Fibroblast of peridontal ligament (primary cell): ENCODE measurements around the gene PACS2.
A peak's percentile ranks its signal among the peaks of the same experiment; 100 is the strongest.
"Not testable (repeated sequence)": the region's sequence is repeated elsewhere in the genome, so short reads cannot be mapped to it uniquely, and the experiment has no call there.

Experiments used
- DNase-seq: peaks from one replicate; pipeline ENCODE4 v3.0.0-alpha.2; 2010; ENCODE audit errors: extremely low read depth

Gene PACS2

GRCh38 chr14:105315941-105316576 is 1.5 kb downstream of the PACS2 start:
- DNase-seq, result no peak

GRCh38 chr14:105316577-105316941 is 2.0 kb downstream of the PACS2 start:
- DNase-seq, result no peak

- DNase-seq, result no peak
These were observed 2.5 kb downstream of the PACS2 start for GRCh38 chr14:105316968-105317510.

GRCh38 chr14:105317546-105317945 is 3.0 kb downstream of the PACS2 start:
- DNase-seq, result peak; percentile 55

- DNase-seq, result no peak
These were observed 8.4 kb downstream of the PACS2 start for GRCh38 chr14:105322791-105323556.

GRCh38 chr14:105323663-105324062 is 9.1 kb downstream of the PACS2 start:
- no peak for DNase-seq

GRCh38 chr14:105324080-105324778 is 9.7 kb downstream of the PACS2 start:
- no peak for DNase-seq

GRCh38 chr14:105324871-105325270 is 10.3 kb downstream of the PACS2 start:
- no peak for DNase-seq

- DNase-seq, result no peak
These were observed 10.8 kb downstream of the PACS2 start for GRCh38 chr14:105325303-105325702.

GRCh38 chr14:105325716-105326567 is 11.4 kb downstream of the PACS2 start:
- DNase-seq, result no peak

- DNase-seq, result no peak
These were observed 12.0 kb downstream of the PACS2 start for GRCh38 chr14:105326568-105326867.

- DNase-seq, result no peak
These were observed 12.5 kb downstream of the PACS2 start for GRCh38 chr14:105326891-105327694.

GRCh38 chr14:105327695-105328045 is 13.1 kb downstream of the PACS2 start:
- not testable (repeated sequence) for DNase-seq

- DNase-seq, result no peak
These were observed 13.6 kb downstream of the PACS2 start for GRCh38 chr14:105328070-105328677.

- no peak for DNase-seq
These were observed 14.3 kb downstream of the PACS2 start for GRCh38 chr14:105328678-105329390.

GRCh38 chr14:105329411-105330150 is 15.0 kb downstream of the PACS2 start:
- DNase-seq, result no peak

GRCh38 chr14:105330491-105330895 is 15.9 kb downstream of the PACS2 start:
- DNase-seq, result peak; percentile 18

- DNase-seq, result no peak
These were observed 17.2 kb downstream of the PACS2 start for GRCh38 chr14:105331575-105332349.
